ENCODE results near the gene SLC6A6. TPM values are rescaled to one million over a fixed set of nuclear protein-coding genes. Genes with fewer than 3 reads are reported as not detected.

The SLC6A6 gene
- total RNA-seq, 1 experiment from 2014 or later: 211 TPM

- ChIA-PET POLR2A (no interaction called here), CTCF (interaction anchor here (1.6 to 1.7 kb wide), 2 partner anchors 111 to 183 kb away, joined by 6 read pairs; no protein-coding TSS in a partner anchor)
- TF ChIP-seq MXD4 (CRISPR knock-in tag; IDR thresholded peaks at IDR 0.05; ENCODE audit: borderline replicate concordance) (no peak), GRHL2 (CRISPR knock-in tag; IDR thresholded peaks at IDR 0.05; ENCODE audit: insufficient replicate concordance, severe bottlenecking) (no peak), SMAD4 (CRISPR knock-in tag; IDR thresholded peaks at IDR 0.05) (no peak), KAT7 (CRISPR knock-in tag; IDR thresholded peaks at IDR 0.05; ENCODE audit: borderline replicate concordance) (no peak), ZBTB43 (CRISPR knock-in tag; IDR thresholded peaks at IDR 0.05) (no peak), FOXJ3 (CRISPR knock-in tag; IDR thresholded peaks at IDR 0.05; ENCODE audit: borderline replicate concordance) (no peak), OVOL2 (CRISPR knock-in tag; IDR thresholded peaks at IDR 0.05; ENCODE audit: borderline replicate concordance) (no peak), STAT6 (CRISPR knock-in tag; conservative IDR thresholded peaks at IDR 0.05; ENCODE audit: low read depth) (no peak), USF2 (CRISPR knock-in tag; IDR thresholded peaks at IDR 0.05) (no peak), NFATC4 (CRISPR knock-in tag; IDR thresholded peaks at IDR 0.05) (no peak), ZBTB21 (CRISPR knock-in tag; IDR thresholded peaks at IDR 0.05; ENCODE audit: borderline replicate concordance) (no peak), ZNF232 (CRISPR knock-in tag; IDR thresholded peaks at IDR 0.05) (no peak), MLX (CRISPR knock-in tag; IDR thresholded peaks at IDR 0.05) (no peak), ZNF281 (CRISPR knock-in tag; IDR thresholded peaks at IDR 0.05) (no peak), ZNF671 (CRISPR knock-in tag; IDR thresholded peaks at IDR 0.05) (no peak), EMX1 (CRISPR knock-in tag; IDR thresholded peaks at IDR 0.05) (no peak)
- no peak overlapping the region for H3K27ac Mint-ChIP-seq
- H3K9me3 Mint-ChIP-seq: peaks cover 3% of the 10 kb centered on the region; the same call in 1 of the 2 replicates
- H3K4me3 Mint-ChIP-seq: no peak overlapping the region
- H3K27me3 Mint-ChIP-seq (ENCODE audit: low read depth): peaks cover 6% of the 10 kb centered on the region
- no peaks in the 10 kb centered on the region for H3K36me3 Mint-ChIP-seq
- DNase-seq (ENCODE audit: low spot score) (no peak), ATAC-seq (no peak)
- no peaks in the 10 kb centered on the region for H3K4me1 Mint-ChIP-seq
Measured at GRCh38 chr3:14386254-14386653, 16.2 kb upstream of the SLC6A6 start.

- DNase-seq (ENCODE audit: low spot score) (no peak), ATAC-seq (no peak)
- H3K4me1 Mint-ChIP-seq: peaks cover 12% of the 10 kb centered on the region
- ChIA-PET POLR2A (no interaction called here), CTCF (interaction anchor here (1.4 kb wide), 1 partner anchor 13 kb away, joined by 4 read pairs; no protein-coding TSS in a partner anchor)
- peaks cover 3% of the 10 kb centered on the region; the same call in 1 of the 2 replicates for H3K9me3 Mint-ChIP-seq
- H3K27ac Mint-ChIP-seq: no peak overlapping the region
- no peaks in the 10 kb centered on the region for H3K36me3 Mint-ChIP-seq
- H3K27me3 Mint-ChIP-seq (ENCODE audit: low read depth): peaks cover 6% of the 10 kb centered on the region
- no peak overlapping the region for H3K4me3 Mint-ChIP-seq
- TF ChIP-seq PRDM15 (CRISPR knock-in tag; IDR thresholded peaks at IDR 0.05) (no peak), ZNF138 (CRISPR knock-in tag; conservative IDR thresholded peaks at IDR 0.05) (no peak), ZSCAN18 (CRISPR knock-in tag; IDR thresholded peaks at IDR 0.05) (no peak), ZNF281 (CRISPR knock-in tag; IDR thresholded peaks at IDR 0.05) (no peak)
Measured at GRCh38 chr3:14388201-14388600, 14.2 kb upstream of the SLC6A6 start.
